ENCODE data around the gene TMEM266. TPM values are rescaled to one million over a fixed set of nuclear protein-coding genes. Genes with fewer than 3 reads are reported as not detected.

Gene TMEM266
- polyA plus RNA-seq, 3 donors: not detected

- Histone ChIP-seq H3K4me2 (replicated peaks; ENCODE audit: extremely low read depth, low read length, poor library complexity, severe bottlenecking) (no peak overlapping the region), H3K4me1 (ENCODE audit: control insufficient read depth in 1 of 2, insufficient read depth in 2 of 2, low read length in 2 of 2) (peaks cover 14% of the 10 kb centered on the region in 2 donors), H3K9ac (ENCODE audit: insufficient read depth, low read length, poor library complexity, severe bottlenecking) (no peak overlapping the region), H3K79me2 (ENCODE audit: insufficient read depth, low read length) (no peaks in the 10 kb centered on the region), H4K20me1 (ENCODE audit: insufficient read depth, low read length) (no peaks in the 10 kb centered on the region), H3K27me3 (ENCODE audit: control insufficient read depth in 2 of 2, insufficient read depth in 2 of 2, low read length in 2 of 2) (no peaks in the 10 kb centered on the region), H3K36me3 (replicated peaks in 1 of 2; ENCODE audit: control insufficient read depth in 1 of 2, insufficient read depth in 2 of 2, low read length in 2 of 2) (no peaks in the 10 kb centered on the region), H2AFZ (ENCODE audit: insufficient read depth, low read depth, low read length, poor library complexity, severe bottlenecking) (no peak overlapping the region), H3K27ac (ENCODE audit: low read depth in 1 of 2, low read length in 2 of 2) (no peak overlapping the region), H3K9me3 (replicated peaks in 1 of 2; ENCODE audit: control insufficient read depth in 1 of 2, insufficient read depth in 1 of 2, low read length in 2 of 2) (no peaks in the 10 kb centered on the region), H3K4me3 (replicated peaks in 1 of 3; ENCODE audit: low read depth in 2 of 3, low read length in 3 of 3) (no peak overlapping the region)
- Mint-ChIP-seq H3K27ac (no peak overlapping the region), H3K27me3 (ENCODE audit: low read depth in 3 of 3) (peaks cover 0 to 4% (median 1%) of the 10 kb centered on the region in 3 donors), H3K4me1 (peaks cover 16% of the 10 kb centered on the region), H3K36me3 (no peaks in the 10 kb centered on the region), H3K9me3 (no peaks in the 10 kb centered on the region), H3K4me3 (no peak overlapping the region)
- 98% methylated on average over 8 of the region's 8 CpGs for WGBS (ENCODE audit: insufficient coverage)
- no peak for DNase-seq
- intact Hi-C loops (cut with micrococcal nuclease): no loop called here
- no peak for TF ChIP-seq CTCF (IDR thresholded peaks at IDR 0.05)
Observed at GRCh38 chr15:76151599-76151974, 91.8 kb downstream of the TMEM266 start.

- no peak overlapping the region for H3K4me3 Mint-ChIP-seq
- H3K36me3 ChIP-seq (replicated peaks in 1 of 2; ENCODE audit: control insufficient read depth in 1 of 2, insufficient read depth in 2 of 2, low read length in 2 of 2): no peaks in the 10 kb centered on the region
Observed at GRCh38 chr15:76152197-76152596, 92.4 kb downstream of the TMEM266 start.

More at GRCh38 chr15:76152197-76152596, 92.4 kb downstream of the TMEM266 start:
- H3K4me1 Mint-ChIP-seq: peaks cover 16% of the 10 kb centered on the region
- H3K27ac ChIP-seq (ENCODE audit: low read depth in 1 of 2, low read length in 2 of 2): no peak overlapping the region
- no peak overlapping the region for H3K4me2 ChIP-seq (replicated peaks; ENCODE audit: extremely low read depth, low read length, poor library complexity, severe bottlenecking)
- no peak overlapping the region for H2AFZ ChIP-seq (ENCODE audit: insufficient read depth, low read depth, low read length, poor library complexity, severe bottlenecking)
- no peak for TF ChIP-seq CTCF (IDR thresholded peaks at IDR 0.05)
- H3K36me3 Mint-ChIP-seq: no peaks in the 10 kb centered on the region
- no peaks in the 10 kb centered on the region for H3K27me3 ChIP-seq (ENCODE audit: control insufficient read depth in 2 of 2, insufficient read depth in 2 of 2, low read length in 2 of 2)
- no peak overlapping the region for H3K4me3 ChIP-seq (replicated peaks in 1 of 3; ENCODE audit: low read depth in 2 of 3, low read length in 3 of 3)
- H3K9ac ChIP-seq (ENCODE audit: insufficient read depth, low read length, poor library complexity, severe bottlenecking): no peak overlapping the region
- H3K27me3 Mint-ChIP-seq (ENCODE audit: low read depth in 3 of 3): peaks cover 0 to 4% (median 1%) of the 10 kb centered on the region in 3 donors
- peak overlapping the region in 1 of 7 donors; percentile 73 for H3K27ac Mint-ChIP-seq
- peaks cover 14% of the 10 kb centered on the region in 2 donors for H3K4me1 ChIP-seq (ENCODE audit: control insufficient read depth in 1 of 2, insufficient read depth in 2 of 2, low read length in 2 of 2)
- no peak for DNase-seq
- no peaks in the 10 kb centered on the region for H3K9me3 ChIP-seq (replicated peaks in 1 of 2; ENCODE audit: control insufficient read depth in 1 of 2, insufficient read depth in 1 of 2, low read length in 2 of 2)
- H3K9me3 Mint-ChIP-seq: no peaks in the 10 kb centered on the region
- intact Hi-C loops (cut with micrococcal nuclease): no loop called here
- no peaks in the 10 kb centered on the region for H3K79me2 ChIP-seq (ENCODE audit: insufficient read depth, low read length)
- WGBS (ENCODE audit: insufficient coverage): 87% methylated on average over 6 of the region's 7 CpGs
- no peaks in the 10 kb centered on the region for H4K20me1 ChIP-seq (ENCODE audit: insufficient read depth, low read length)

All from CD14-positive monocyte (primary cell).